GM23248 (cell line): ENCODE measurements around the gene COL26A1. TPM values are rescaled to one million over a fixed set of nuclear protein-coding genes. Genes with fewer than 3 reads are reported as not detected.

Source experiments
- DNase-seq: peaks from one replicate; pipeline ENCODE4 v3.0.0-alpha.2; 2015
- H2AFZ ChIP-seq: fragments of 200-600 bp; sonication (generic); 2 replicates; pipeline ENCODE4 v1.6.1; 2016; ENCODE audit warnings: antibody characterized with exemption
- H3F3A ChIP-seq: fragments of 200-600 bp; sonication (generic); 2 replicates; pipeline ENCODE4 v1.6.1; 2016; ENCODE audit warnings: mild to moderate bottlenecking, antibody characterized with exemption, mixed run types; ENCODE audit not compliant: insufficient read depth
- H3K27ac ChIP-seq: fragments of 200-600 bp; sonication (generic); 2 replicates; pipeline ENCODE4 v1.5.1; 2016; ENCODE audit warnings: mild to moderate bottlenecking
- H3K27me3 ChIP-seq: fragments of 200-600 bp; sonication (generic); replicated peaks from 2 replicates; pipeline ENCODE4 v1.6.1; 2016; ENCODE audit warnings: mild to moderate bottlenecking; ENCODE audit not compliant: insufficient read depth
- H3K36me3 ChIP-seq: fragments of 200-600 bp; sonication (generic); 2 replicates; pipeline ENCODE4 v1.6.1; 2016; ENCODE audit warnings: low read depth, mild to moderate bottlenecking
- H3K4me1 ChIP-seq: fragments of 200-600 bp; sonication (generic); 2 replicates; pipeline ENCODE4 v1.6.1; 2016; ENCODE audit warnings: mild to moderate bottlenecking; ENCODE audit not compliant: insufficient read depth
- H3K4me2 ChIP-seq: fragments of 200-600 bp; sonication (generic); one replicate; pipeline ENCODE4 v1.6.1; 2016; ENCODE audit warnings: mild to moderate bottlenecking; ENCODE audit not compliant: unreplicated experiment
- H3K4me3 ChIP-seq: fragments of 200-600 bp; sonication (generic); 2 replicates; pipeline ENCODE4 v1.5.1; 2016; ENCODE audit warnings: mild to moderate bottlenecking
- H3K79me2 ChIP-seq: fragments of 200-600 bp; sonication (generic); 2 replicates; pipeline ENCODE4 v1.6.1; 2016; ENCODE audit warnings: mild to moderate bottlenecking; ENCODE audit not compliant: insufficient read depth
- H3K9ac ChIP-seq: fragments of 200-600 bp; sonication (generic); 2 replicates; pipeline ENCODE4 v1.6.1; 2016; ENCODE audit warnings: mild to moderate bottlenecking
- H3K9me2 ChIP-seq: fragments of 200-600 bp; sonication (generic); 2 replicates; pipeline ENCODE4 v1.6.1; 2016; ENCODE audit warnings: mixed run types, mild to moderate bottlenecking, moderate library complexity; ENCODE audit not compliant: insufficient read depth
- H3K9me3 ChIP-seq: fragments of 200-600 bp; sonication (generic); one replicate; pipeline ENCODE4 v1.6.1; 2017; ENCODE audit warnings: low read depth
- H4K20me1 ChIP-seq: fragments of 200-600 bp; sonication (generic); 2 replicates; pipeline ENCODE4 v1.6.0; 2016; ENCODE audit not compliant: insufficient read depth
- EZH2 ChIP-seq: fragments of 200-600 bp; sonication (generic); IDR thresholded peaks from 2 replicates; pipeline ENCODE4 v1.6.1; 2018; ENCODE audit warnings: antibody characterized with exemption, mild to moderate bottlenecking; ENCODE audit not compliant: insufficient read depth, poor library complexity, severe bottlenecking
- EZH2phosphoT487 ChIP-seq: fragments of 200-600 bp; sonication (generic); IDR thresholded peaks from 2 replicates; pipeline ENCODE4 v1.6.1; 2018; ENCODE audit warnings: antibody characterized with exemption, moderate library complexity, mild to moderate bottlenecking, low read depth; ENCODE audit not compliant: insufficient read depth
- WGBS, 2 experiments: methylation state at CpG; one replicate each; pipeline ENCODE4 v1.1.6; 2015 to 2017; ENCODE audit warnings: low lambda C conversion rate in 2 of 2, low coverage in 1 of 2; ENCODE audit errors: missing lambda C conversion rate in 2 of 2; 5-methylcytosine and 5-hydroxymethylcytosine counted together
- in situ Hi-C: fragments of 300-500 bp; cut with MboI; formaldehyde crosslinking; loops from 2 replicates; pipeline ENCODE4 v1.15.0; 2020
- polyA plus RNA-seq: library from polyadenylated mRNA; unstranded; fragments of >200 nt; fragmentation: Nextera tagmentation; extraction: Ambion mirVana; gene quantifications from 2 replicates; pipeline ENCODE4 v1.2.1, GENCODE V29; 2016
- total RNA-seq: library from RNA; depleted of rRNA; stranded (reverse); fragments of >200 nt; shearing (Covaris generic); gene quantifications from 2 replicates; pipeline ENCODE4 v1.2.3, GENCODE V29; 2014

Gene COL26A1
- total and polyA plus RNA-seq, 2 experiments from 2014 or later: not detected

GRCh38 chr7:101397770-101398324, 35.2 kb downstream of the COL26A1 start:
- Histone ChIP-seq H3K36me3 (no peaks in the 10 kb centered on the region), H3F3A (peaks cover 7% of the 10 kb centered on the region), H2AFZ (no peak overlapping the region), H3K9me2 (no peaks in the 10 kb centered on the region), H4K20me1 (no peaks in the 10 kb centered on the region), H3K27me3 (peaks cover 6% of the 10 kb centered on the region; the same call in 1 of the 2 replicates), H3K4me1 (peaks cover 26% of the 10 kb centered on the region), H3K4me3 (no peak overlapping the region), H3K79me2 (no peaks in the 10 kb centered on the region), H3K27ac (no peak overlapping the region), H3K4me2 (no peak overlapping the region), H3K9ac (no peak overlapping the region), H3K9me3 (no peaks in the 10 kb centered on the region)
- DNase-seq: no peak
- no peak for TF ChIP-seq EZH2phosphoT487
- no peak for TF ChIP-seq EZH2
- WGBS, 2 experiments: 13 to 27% methylated on average over 1 of the region's 1 CpG
- in situ Hi-C loops: no loop called here

- DNase-seq: no peak
- H3K4me3 ChIP-seq: no peak overlapping the region
- peaks cover 7% of the 10 kb centered on the region for H3F3A ChIP-seq
- no peak overlapping the region for H3K27ac ChIP-seq
- H3K36me3 ChIP-seq: no peaks in the 10 kb centered on the region
- peaks cover 6% of the 10 kb centered on the region; the same call in 1 of the 2 replicates for H3K27me3 ChIP-seq
- H3K4me2 ChIP-seq: no peak overlapping the region
- WGBS, 2 experiments: 72 to 74% methylated on average over 22 of the region's 22 CpGs
- H3K4me1 ChIP-seq: peaks cover 26% of the 10 kb centered on the region
- H2AFZ ChIP-seq: no peak overlapping the region
- no peaks in the 10 kb centered on the region for H3K79me2 ChIP-seq
- H3K9me2 ChIP-seq: no peaks in the 10 kb centered on the region
- in situ Hi-C loops: no loop called here
- H4K20me1 ChIP-seq: no peaks in the 10 kb centered on the region
- H3K9me3 ChIP-seq: no peaks in the 10 kb centered on the region
- no peak overlapping the region for H3K9ac ChIP-seq
- no peak for TF ChIP-seq EZH2
- TF ChIP-seq EZH2phosphoT487: no peak
Measured at GRCh38 chr7:101398396-101399289, 36.0 kb downstream of the COL26A1 start.

GRCh38 chr7:101399759-101400158, 37.1 kb downstream of the COL26A1 start:
- H3K4me3 ChIP-seq: 0 out of 2 replicates have a peak overlapping the region, but pooled peaks have one; percentile 1
- DNase-seq: peak; percentile 84
- H3F3A ChIP-seq: peaks cover 7% of the 10 kb centered on the region
- no peaks in the 10 kb centered on the region for H3K36me3 ChIP-seq
- peak overlapping the region; percentile 47 for H3K4me2 ChIP-seq
- no peak overlapping the region for H3K9ac ChIP-seq
- H3K79me2 ChIP-seq: no peaks in the 10 kb centered on the region
- no peaks in the 10 kb centered on the region for H4K20me1 ChIP-seq
- no peaks in the 10 kb centered on the region for H3K9me3 ChIP-seq
- WGBS, 2 experiments: 12% methylated on average over 6 of the region's 6 CpGs
- H3K27me3 ChIP-seq: peaks cover 6% of the 10 kb centered on the region; the same call in 1 of the 2 replicates
- no peak overlapping the region for H3K27ac ChIP-seq
- no peak overlapping the region for H2AFZ ChIP-seq
- no peak for TF ChIP-seq EZH2
- TF ChIP-seq EZH2phosphoT487: no peak
- no peaks in the 10 kb centered on the region for H3K9me2 ChIP-seq
- in situ Hi-C loops: no loop called here
- H3K4me1 ChIP-seq: peaks cover 26% of the 10 kb centered on the region

GRCh38 chr7:101400751-101401150, 38.1 kb downstream of the COL26A1 start:
- DNase-seq: no peak
- no peaks in the 10 kb centered on the region for H3K79me2 ChIP-seq
- no peaks in the 10 kb centered on the region for H3K36me3 ChIP-seq
- H3K27ac ChIP-seq: no peak overlapping the region
- in situ Hi-C loops: no loop called here
- H3K4me2 ChIP-seq: no peak overlapping the region
- H3K9me2 ChIP-seq: no peaks in the 10 kb centered on the region
- peaks cover 2% of the 10 kb centered on the region; the same call in 1 of the 2 replicates for H3K27me3 ChIP-seq
- no peaks in the 10 kb centered on the region for H4K20me1 ChIP-seq
- H3K4me1 ChIP-seq: peaks cover 26% of the 10 kb centered on the region
- no peak overlapping the region for H3K4me3 ChIP-seq
- TF ChIP-seq EZH2 (no peak), EZH2phosphoT487 (no peak)
- 78% methylated on average over 13 of the region's 13 CpGs for WGBS, 2 experiments
- peaks cover 7% of the 10 kb centered on the region for H3F3A ChIP-seq
- no peak overlapping the region for H3K9ac ChIP-seq
- H3K9me3 ChIP-seq: no peaks in the 10 kb centered on the region
- no peak overlapping the region for H2AFZ ChIP-seq
